ENCODE data around the gene UFM1.
"Not testable (repeated sequence)": the region's sequence is repeated elsewhere in the genome, so short reads cannot be mapped to it uniquely, and the experiment has no call there.

Gene UFM1

DNA sequence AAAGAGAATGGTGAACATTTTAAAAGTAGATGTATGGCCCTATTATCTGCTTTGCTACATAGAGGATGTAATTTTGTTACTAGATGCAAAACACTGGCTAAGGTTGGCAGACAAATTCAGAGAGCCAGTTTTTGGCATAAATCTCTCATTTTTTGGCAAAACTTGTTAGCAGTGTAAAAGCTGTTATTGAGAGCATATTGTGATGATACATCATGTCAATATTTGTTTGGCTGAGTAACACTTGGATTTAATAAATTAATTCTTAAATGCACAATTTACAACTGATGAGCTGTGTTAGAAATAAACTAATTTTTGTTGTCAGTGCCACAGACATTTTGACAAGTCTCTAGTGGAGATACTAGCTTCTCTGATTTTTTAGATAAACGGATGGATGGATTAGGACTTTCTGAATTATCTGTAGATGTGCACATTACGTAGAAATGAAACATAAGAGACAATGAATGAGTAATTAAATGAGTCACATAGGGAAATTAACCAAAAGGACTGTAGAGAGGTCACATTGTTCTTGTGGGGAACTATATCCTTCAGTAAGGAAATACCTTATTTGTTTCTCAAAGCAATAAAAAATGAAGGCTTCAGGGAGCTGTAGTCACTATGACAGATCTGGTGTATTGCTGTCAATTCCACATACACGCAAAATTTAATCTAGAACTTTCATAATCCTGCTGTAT lies 17.4 kb downstream of the UFM1 start:
- no peak for DNase-seq (ENCODE audit: low spot score)

- no peak for DNase-seq (ENCODE audit: low spot score)
Observed at GRCh38 chr13:38369058-38369457, 19.4 kb downstream of the UFM1 start.

DNA sequence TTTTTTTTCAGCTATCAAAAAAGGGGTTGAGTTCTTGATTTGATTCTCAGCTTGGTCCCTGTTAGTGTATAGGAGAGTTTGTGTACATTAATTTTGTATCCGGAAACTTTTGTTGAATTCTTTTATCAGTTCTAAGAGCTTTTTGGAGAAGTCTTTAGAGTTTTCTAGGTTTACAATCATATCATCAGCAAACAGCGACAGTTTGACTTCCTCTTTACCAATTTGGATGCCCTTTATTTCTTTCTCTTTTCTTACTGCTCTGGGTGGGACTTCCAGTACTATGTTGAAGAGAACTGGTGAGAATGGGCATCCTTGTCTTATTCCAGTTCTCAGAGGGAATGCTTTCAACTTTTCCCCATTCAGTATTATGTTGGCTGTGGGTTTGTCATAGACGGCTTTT lies 20.4 kb downstream of the UFM1 start:
- DNase-seq (ENCODE audit: low spot score): not testable (repeated sequence)

DNA sequence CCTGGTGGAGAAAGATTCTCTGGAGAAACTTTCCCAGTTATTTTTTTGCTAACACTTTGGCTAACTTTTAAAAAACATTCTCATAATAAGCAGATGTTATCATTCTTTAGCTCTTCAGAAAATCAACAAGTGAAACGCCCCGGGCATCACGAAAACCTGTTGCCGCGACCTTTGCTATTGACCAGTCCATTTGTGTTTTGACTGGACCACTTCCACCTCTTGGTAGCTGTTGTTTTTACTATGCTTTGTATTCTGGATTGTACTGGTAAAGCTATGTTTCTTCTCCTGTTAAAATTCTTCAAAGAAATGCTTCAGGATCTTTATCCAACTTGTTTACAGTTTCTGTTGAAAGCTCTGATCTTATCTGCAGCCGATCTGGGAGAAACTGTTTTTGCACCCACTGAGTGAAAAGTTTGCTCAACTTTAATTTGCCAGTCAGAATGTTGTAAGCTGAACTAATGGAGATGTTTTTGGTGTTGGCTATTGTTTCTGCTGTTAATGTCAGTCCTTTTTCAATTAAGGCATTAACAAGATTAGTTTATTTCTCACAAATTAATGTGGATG lies 23.3 kb downstream of the UFM1 start:
- DNase-seq (ENCODE audit: low spot score): no peak

DNA sequence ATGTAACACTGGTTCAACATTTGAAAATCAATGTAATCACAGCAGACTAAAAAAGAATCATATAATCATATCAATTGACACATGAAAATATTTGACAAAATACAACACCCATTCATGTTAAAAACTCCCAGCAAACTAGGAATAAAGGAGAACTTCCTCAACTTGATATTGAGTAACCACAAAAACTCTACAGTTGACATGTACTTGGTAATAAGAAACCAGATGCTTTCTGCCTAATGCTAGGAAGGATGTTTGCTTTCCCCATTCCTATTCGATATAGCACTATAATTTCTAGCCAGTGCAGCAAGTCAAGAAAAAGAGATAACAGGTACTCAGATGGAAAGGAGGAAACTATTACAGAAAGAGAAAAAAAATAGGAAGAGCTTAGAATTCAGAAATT lies 26.9 kb downstream of the UFM1 start:
- DNase-seq (ENCODE audit: low spot score): no peak

DNA sequence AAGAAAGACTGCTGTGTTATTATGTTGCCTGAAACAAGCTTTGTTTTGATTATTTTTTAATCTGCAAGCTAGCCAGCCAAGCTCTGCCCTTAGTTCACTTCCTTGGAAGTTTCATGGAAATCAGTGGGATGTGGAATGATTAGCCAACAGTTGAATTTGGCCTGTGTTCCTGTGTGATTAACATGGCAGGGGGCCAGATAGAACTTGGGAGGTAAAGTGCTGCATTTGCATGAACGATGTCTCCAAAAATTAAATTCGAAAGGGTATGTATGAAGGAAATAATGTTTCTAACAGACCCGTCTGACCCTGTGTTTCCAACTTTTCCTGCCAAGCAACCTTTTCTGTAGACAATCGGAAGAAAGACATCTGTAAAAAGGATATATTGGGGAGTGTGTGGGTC lies 32.2 kb downstream of the UFM1 start:
- no peak for DNase-seq (ENCODE audit: low spot score)

DNA sequence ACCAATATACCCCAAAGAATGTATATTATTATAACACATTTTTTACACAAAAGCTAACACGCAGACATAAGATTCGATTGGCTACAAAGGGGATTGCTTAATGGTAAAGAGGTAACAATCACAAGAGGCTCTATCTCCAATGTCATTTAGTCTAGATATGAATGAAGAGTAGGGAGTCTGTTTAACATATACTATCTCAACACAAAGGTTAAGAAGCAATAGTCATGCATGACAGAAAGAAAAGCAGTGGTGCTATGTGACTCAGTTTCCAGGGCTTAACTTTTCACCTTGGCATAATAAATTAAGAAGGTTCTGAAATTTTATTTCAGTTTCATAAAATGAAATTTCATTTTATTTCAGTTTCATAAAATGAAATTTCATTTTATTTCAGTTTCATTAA lies 33.3 kb downstream of the UFM1 start:
- no peak for DNase-seq (ENCODE audit: low spot score)

DNA sequence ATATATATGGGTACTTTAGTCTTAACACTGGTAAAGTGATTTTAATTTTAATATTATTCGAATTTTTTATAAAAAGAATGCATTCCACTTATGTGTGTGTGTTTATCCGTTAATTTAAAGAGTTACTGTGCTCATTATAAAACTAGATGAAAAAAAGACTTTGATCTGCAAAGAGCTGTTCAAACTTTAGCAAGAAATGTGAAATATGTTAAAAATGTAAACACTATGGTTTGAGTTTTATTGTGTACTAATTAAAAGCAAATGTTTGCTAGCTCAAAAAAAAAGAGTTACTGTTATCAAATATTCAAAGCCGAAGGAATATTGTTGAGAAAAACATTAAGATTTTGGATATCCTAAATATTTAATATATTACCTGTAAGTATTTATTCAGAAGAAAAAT lies 34.5 kb downstream of the UFM1 start:
- no peak for DNase-seq (ENCODE audit: low spot score)

- DNase-seq (ENCODE audit: low spot score): no peak
Observed at GRCh38 chr13:38385153-38385891, 35.7 kb downstream of the UFM1 start.

GRCh38 chr13:38386421-38386820 lies 36.8 kb downstream of the UFM1 start:
- DNase-seq (ENCODE audit: low spot score): no peak

GRCh38 chr13:38391341-38391740 lies 41.7 kb downstream of the UFM1 start:
- DNase-seq (ENCODE audit: low spot score): no peak

DNA sequence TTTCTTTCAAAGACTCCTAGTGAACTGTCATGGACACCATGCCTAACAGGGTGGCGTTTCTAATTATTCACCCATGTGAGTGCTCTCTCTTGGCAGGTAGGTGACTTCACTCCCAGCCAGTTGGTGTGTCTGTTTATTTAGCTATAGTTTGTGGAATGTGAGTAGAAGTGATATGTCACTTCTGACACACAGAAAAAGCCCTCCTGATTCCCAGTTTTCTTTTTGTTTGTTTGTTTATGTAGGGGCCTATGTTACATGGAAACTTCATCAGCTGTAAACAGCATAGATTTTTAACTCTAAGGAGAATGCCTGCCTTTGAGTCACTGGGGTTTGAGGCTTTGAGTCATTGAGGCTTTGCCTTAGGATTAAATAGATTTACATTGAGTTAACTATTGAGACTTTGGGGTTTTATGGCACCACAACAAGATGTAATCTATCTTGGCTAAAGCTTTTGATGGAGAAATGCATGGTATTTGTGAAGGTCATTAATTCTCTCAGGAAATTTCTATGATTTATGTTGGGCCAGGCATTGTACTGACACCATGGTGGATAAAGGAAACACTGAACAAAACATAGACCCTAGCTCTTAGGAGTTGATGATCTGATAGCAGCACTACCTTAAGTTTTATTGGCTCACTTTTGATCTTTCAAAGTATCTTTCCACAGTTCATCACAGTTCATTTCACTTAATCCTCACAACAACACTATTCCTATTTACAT lies 45.3 kb downstream of the UFM1 start:
- DNase-seq (ENCODE audit: low spot score): no peak

GRCh38 chr13:38395497-38395788 lies 45.8 kb downstream of the UFM1 start:
- no peak for DNase-seq (ENCODE audit: low spot score)

GRCh38 chr13:38398711-38399493 lies 49.3 kb downstream of the UFM1 start:
- DNase-seq (ENCODE audit: low spot score): no peak

GRCh38 chr13:38399535-38399934 lies 49.9 kb downstream of the UFM1 start:
- DNase-seq (ENCODE audit: low spot score): no peak

DNA sequence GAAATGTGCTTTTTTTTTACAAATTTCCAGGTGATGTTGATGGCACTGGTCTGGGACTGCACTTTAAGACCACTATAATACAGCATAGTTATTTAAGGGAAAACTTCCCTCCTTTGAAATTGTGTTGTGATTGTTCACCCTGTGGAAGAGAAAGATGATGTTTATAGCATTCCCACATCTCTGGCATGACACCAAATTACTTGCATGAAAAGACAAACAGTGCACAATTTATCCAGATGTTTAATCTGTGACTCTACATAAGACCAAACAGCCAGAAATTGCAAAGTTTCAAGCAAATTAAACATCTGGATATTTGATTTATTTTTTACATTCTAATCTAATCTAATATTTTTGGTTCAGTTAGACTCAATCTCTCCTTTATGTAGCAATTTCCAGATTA lies 51.6 kb downstream of the UFM1 start:
- DNase-seq (ENCODE audit: low spot score): no peak

DNA sequence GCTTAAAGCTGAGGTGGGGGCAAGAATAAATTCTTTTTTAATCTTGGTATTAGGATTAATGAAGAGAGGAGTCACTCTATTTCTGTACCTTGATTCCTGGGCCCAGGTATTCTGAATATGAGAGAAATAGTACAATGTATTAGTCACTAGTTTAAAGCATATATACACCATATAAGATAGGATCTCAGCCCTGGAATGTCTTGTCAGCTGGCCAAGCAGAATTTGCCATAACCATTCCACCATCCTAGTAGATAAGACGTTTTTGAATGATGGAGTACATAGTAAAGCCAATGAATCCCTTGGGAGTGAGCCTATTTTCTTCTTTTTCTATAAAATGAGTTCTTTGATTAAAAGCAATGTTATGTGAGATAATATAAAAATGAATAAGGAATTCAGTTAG lies 55.6 kb downstream of the UFM1 start:
- DNase-seq (ENCODE audit: low spot score): no peak

DNA sequence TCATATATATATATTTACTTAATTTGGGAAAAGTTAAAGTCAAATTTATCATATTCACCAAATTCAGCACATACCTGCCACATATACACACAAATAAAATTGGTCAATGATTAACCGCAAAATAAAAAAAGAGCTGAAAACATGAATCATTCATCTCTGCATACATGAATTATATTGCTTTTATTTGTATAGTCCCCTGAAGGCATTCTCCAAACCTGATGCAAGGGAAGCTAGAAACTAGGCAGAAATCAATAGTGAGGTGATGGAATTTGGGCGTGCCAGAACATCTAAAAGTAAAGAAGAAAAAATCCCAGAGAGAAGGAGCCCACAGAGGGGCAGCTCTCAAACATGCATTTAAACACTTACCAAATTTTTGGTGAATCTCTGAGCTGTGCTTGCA lies 60.1 kb downstream of the UFM1 start:
- DNase-seq (ENCODE audit: low spot score): no peak

GRCh38 chr13:38412266-38412665 lies 62.6 kb downstream of the UFM1 start:
- DNase-seq (ENCODE audit: low spot score): no peak
